OCI-LY1 (cell line): ENCODE data around the gene CENPC.
"Not testable (repeated sequence)": the region's sequence is repeated elsewhere in the genome, so short reads cannot be mapped to it uniquely, and the experiment has no call there.

Source experiments
- H2AFZ ChIP-seq: fragments of 200-600 bp; sonication (generic), shearing (Covaris generic); 2 replicates; pipeline ENCODE4 v1.6.0; 2014; ENCODE audit warnings: antibody characterized with exemption, mild to moderate bottlenecking, low read length
- H3F3A ChIP-seq: fragments of 200-600 bp; sonication (generic), shearing (Covaris generic); 2 replicates; pipeline ENCODE4 v1.6.0; 2014; ENCODE audit warnings: mild to moderate bottlenecking, antibody characterized with exemption, low read length, moderate library complexity; ENCODE audit not compliant: insufficient read depth
- H3K27ac ChIP-seq: fragments of 200-600 bp; sonication (generic); 2 replicates; pipeline ENCODE4 v1.5.1; 2014; ENCODE audit warnings: low read length, mixed run types, mild to moderate bottlenecking, low read depth; ENCODE audit not compliant: poor library complexity, severe bottlenecking
- H3K27me3 ChIP-seq: fragments of 200-600 bp; sonication (generic); 2 replicates; pipeline ENCODE4 v1.6.0; 2014; ENCODE audit warnings: antibody characterized with exemption, mild to moderate bottlenecking, low read length, moderate library complexity; ENCODE audit not compliant: insufficient read depth
- H3K36me3 ChIP-seq: fragments of 200-600 bp; sonication (generic); 2 replicates; pipeline ENCODE4 v1.6.1; 2014; ENCODE audit warnings: mild to moderate bottlenecking, antibody characterized with exemption, low read length, moderate library complexity, mixed read lengths; ENCODE audit not compliant: insufficient read depth
- H3K4me1 ChIP-seq: fragments of 200-600 bp; sonication (generic); 2 replicates; pipeline ENCODE4 v1.5.1; 2014; ENCODE audit warnings: mild to moderate bottlenecking, low read length, moderate library complexity; ENCODE audit not compliant: insufficient read depth, severe bottlenecking
- H3K4me2 ChIP-seq: fragments of 200-600 bp; sonication (generic), shearing (Covaris generic); 2 replicates; pipeline ENCODE4 v1.6.1; 2014; ENCODE audit warnings: low read length
- H3K4me3 ChIP-seq: fragments of 200-600 bp; sonication (generic); 2 replicates; pipeline ENCODE4 v1.5.1; 2014; ENCODE audit warnings: low read length, low read depth, mild to moderate bottlenecking, mixed read lengths; ENCODE audit not compliant: poor library complexity, severe bottlenecking
- H3K79me2 ChIP-seq: fragments of 200-600 bp; shearing (Covaris generic); 2 replicates; pipeline ENCODE4 v1.6.1; 2016; ENCODE audit warnings: mixed run types, low read length, mixed read lengths; ENCODE audit not compliant: insufficient read depth
- H3K9ac ChIP-seq: fragments of 200-600 bp; sonication (generic), shearing (Covaris generic); 2 replicates; pipeline ENCODE4 v1.6.1; 2014; ENCODE audit warnings: mild to moderate bottlenecking, low read length, mixed read lengths
- H3K9me2 ChIP-seq: fragments of 200-600 bp; sonication (generic), shearing (Covaris generic); 2 replicates; pipeline ENCODE4 v1.6.1; 2014; ENCODE audit warnings: low read depth, mild to moderate bottlenecking, low read length, mixed read lengths
- H3K9me3 ChIP-seq: fragments of 200-600 bp; shearing (Covaris generic); 2 replicates; pipeline ENCODE4 v1.6.1; 2014; ENCODE audit warnings: low read length, mixed read lengths
- H4K20me1 ChIP-seq: fragments of 200-600 bp; sonication (generic), shearing (Covaris generic); 2 replicates; pipeline ENCODE4 v1.6.0; 2016; ENCODE audit warnings: mild to moderate bottlenecking, low read length; ENCODE audit not compliant: insufficient read depth
- CTCF ChIP-seq: fragments of 200-600 bp; sonication (generic), shearing (Covaris generic); IDR thresholded peaks from 2 replicates; pipeline ENCODE4 v1.5.1; 2017; ENCODE audit warnings: mild to moderate bottlenecking, antibody characterized with exemption, low read length, moderate library complexity, mixed read lengths
- EZH2 ChIP-seq: fragments of 200-600 bp; sonication (generic), shearing (Covaris generic); IDR thresholded peaks from 2 replicates; pipeline ENCODE4 v1.8.0; 2017; ENCODE audit warnings: borderline replicate concordance, mixed run types, mild to moderate bottlenecking, antibody characterized with exemption, low read length, moderate library complexity, mixed read lengths

The CENPC gene

DNA sequence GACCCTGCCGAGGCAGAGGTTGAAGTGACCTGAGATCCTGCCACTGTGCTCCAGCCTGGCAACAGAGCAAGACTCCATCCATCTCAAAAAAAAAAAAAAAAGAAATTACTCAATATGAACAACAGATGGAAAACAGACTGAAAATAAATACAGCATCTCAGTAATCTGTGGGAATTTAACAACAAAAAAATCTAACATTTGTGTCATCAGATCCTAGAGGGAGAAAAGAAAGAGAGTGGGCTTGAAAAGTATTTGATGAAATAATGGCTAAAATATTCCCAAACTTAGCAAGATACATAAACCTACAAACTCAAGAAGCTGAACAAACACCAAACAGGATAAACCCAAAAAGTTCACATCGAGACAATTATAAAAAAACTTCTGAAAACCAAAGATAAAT lies 84.7 kb downstream of the CENPC start:
- Histone ChIP-seq H3K27me3 (no peaks in the 10 kb centered on the region), H3K4me2 (no peak overlapping the region), H3K9me3 (no peaks in the 10 kb centered on the region), H3K79me2 (no peaks in the 10 kb centered on the region), H3K9me2 (no peaks in the 10 kb centered on the region), H3K9ac (no peak overlapping the region), H3K27ac (no peak overlapping the region), H3K36me3 (peaks cover 11% of the 10 kb centered on the region), H4K20me1 (no peaks in the 10 kb centered on the region), H3K4me3 (no peak overlapping the region), H3F3A (no peaks in the 10 kb centered on the region), H3K4me1 (no peaks in the 10 kb centered on the region), H2AFZ (no peak overlapping the region)
- TF ChIP-seq CTCF (no peak), EZH2 (no peak)

DNA sequence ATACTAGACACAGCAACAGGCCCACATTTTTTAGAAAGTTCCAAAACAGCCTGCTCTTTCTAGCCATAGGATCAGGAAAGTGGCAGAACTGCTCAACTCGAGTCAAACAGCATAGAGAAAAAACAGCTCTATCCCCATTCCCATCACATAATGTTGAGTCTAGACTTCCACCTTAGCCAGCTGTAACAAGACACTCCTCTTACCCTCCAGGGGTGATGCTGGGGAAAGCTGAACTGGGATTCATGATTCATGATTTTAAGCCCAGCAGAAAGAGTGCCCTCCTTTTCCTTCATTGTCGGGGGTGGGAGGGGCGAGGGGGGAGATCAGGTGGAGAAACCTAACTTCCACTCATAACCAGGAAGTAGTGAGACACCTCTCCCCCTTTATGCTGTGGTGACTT lies 86.1 kb downstream of the CENPC start:
- H4K20me1 ChIP-seq, result no peaks in the 10 kb centered on the region

GRCh38 chr4:67456577-67457196 lies 88.6 kb downstream of the CENPC start:
- H2AFZ ChIP-seq, result no peak overlapping the region
- H3K9me2 ChIP-seq, result no peaks in the 10 kb centered on the region
- H3F3A ChIP-seq, result no peaks in the 10 kb centered on the region
- H3K36me3 ChIP-seq, result peaks cover 18% of the 10 kb centered on the region
- no peak overlapping the region for H3K9ac ChIP-seq
- H3K27ac ChIP-seq, result no peak overlapping the region
- H3K4me1 ChIP-seq, result no peaks in the 10 kb centered on the region
- H3K79me2 ChIP-seq, result no peaks in the 10 kb centered on the region
- no peak for TF ChIP-seq CTCF
- TF ChIP-seq EZH2, result no peak
- H3K4me2 ChIP-seq, result no peak overlapping the region
- no peaks in the 10 kb centered on the region for H4K20me1 ChIP-seq
- H3K27me3 ChIP-seq, result no peaks in the 10 kb centered on the region
- H3K9me3 ChIP-seq, result no peaks in the 10 kb centered on the region
- no peak overlapping the region for H3K4me3 ChIP-seq

More for the DNA sequence above, 86.1 kb downstream of the CENPC start:
- no peaks in the 10 kb centered on the region for H3K9me2 ChIP-seq
- no peaks in the 10 kb centered on the region for H3F3A ChIP-seq
- no peak overlapping the region for H3K4me3 ChIP-seq
- H3K4me1 ChIP-seq, result no peaks in the 10 kb centered on the region
- H3K9me3 ChIP-seq, result no peaks in the 10 kb centered on the region
- H3K9ac ChIP-seq, result no peak overlapping the region
- peaks cover 16% of the 10 kb centered on the region for H3K36me3 ChIP-seq
- no peak overlapping the region for H3K27ac ChIP-seq
- no peak overlapping the region for H2AFZ ChIP-seq
- H3K27me3 ChIP-seq, result no peaks in the 10 kb centered on the region
- H3K4me2 ChIP-seq, result no peak overlapping the region
- no peaks in the 10 kb centered on the region for H3K79me2 ChIP-seq
- TF ChIP-seq EZH2 (no peak), CTCF (no peak)

DNA sequence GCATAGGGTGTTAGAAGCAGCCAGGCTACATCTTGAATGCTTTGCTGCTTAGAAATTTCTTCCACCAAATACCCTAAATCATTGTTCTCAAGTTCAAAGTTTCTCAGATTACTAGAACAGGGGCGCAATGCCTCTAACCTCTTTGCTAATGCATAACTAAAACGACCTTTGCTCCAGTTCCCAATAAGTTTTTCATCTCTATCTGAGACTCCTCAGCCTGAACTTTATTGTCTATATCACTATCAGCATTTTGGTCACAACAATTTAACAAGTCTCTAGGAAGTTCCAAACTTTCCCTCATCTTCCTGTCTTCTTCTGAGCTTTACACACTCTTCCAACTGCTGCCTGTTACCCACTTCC lies 92.5 kb downstream of the CENPC start:
- H3K9ac ChIP-seq, H3K9me3 ChIP-seq, H3K4me1 ChIP-seq, H3K4me3 ChIP-seq, H3K79me2 ChIP-seq, H3F3A ChIP-seq, H3K9me2 ChIP-seq, H3K4me2 ChIP-seq, H2AFZ ChIP-seq, H4K20me1 ChIP-seq, H3K27me3 ChIP-seq, H3K27ac ChIP-seq: not testable (repeated sequence)
- H3K36me3 ChIP-seq, result peaks cover 22% of the 10 kb centered on the region
